IMR-90 (cell line): ENCODE measurements around the gene CHMP4B.

Source experiments
- BHLHE40 ChIP-seq: fragments of 150-350 bp; IDR thresholded peaks from 2 replicates; pipeline ENCODE4 v1.6.1; 2016; ENCODE audit warnings: mild to moderate bottlenecking, low read depth, low read length
- MAFK ChIP-seq: IDR thresholded peaks from 2 replicates; pipeline ENCODE4 v1.6.1; 2012; ENCODE audit warnings: low read depth, low read length, improper control_type of control experiment
- MAZ ChIP-seq: IDR thresholded peaks from 2 replicates; pipeline ENCODE4 v1.6.1; 2012; ENCODE audit warnings: low read depth, mild to moderate bottlenecking, low read length, improper control_type of control experiment, moderate library complexity, borderline replicate concordance
- MXI1 ChIP-seq: IDR thresholded peaks from 2 replicates; pipeline ENCODE4 v1.6.1; 2012; ENCODE audit warnings: low read depth, mild to moderate bottlenecking, low read length, moderate library complexity, borderline replicate concordance
- NFE2L2 ChIP-seq: fragments of 150-350 bp; IDR thresholded peaks from 2 replicates; pipeline ENCODE4 v1.6.1; 2016; ENCODE audit warnings: low read depth, mild to moderate bottlenecking, low read length
- POLR2A ChIP-seq: IDR thresholded peaks from 2 replicates; pipeline ENCODE4 v1.6.1; 2012; ENCODE audit warnings: mild to moderate bottlenecking, low read depth, low read length
- RAD21 ChIP-seq: IDR thresholded peaks from 2 replicates; pipeline ENCODE4 v1.6.1; 2012; ENCODE audit warnings: low read length, improper control_type of control experiment
- RFX5 ChIP-seq: IDR thresholded peaks from 2 replicates; pipeline ENCODE4 v1.8.0; 2012; ENCODE audit warnings: low read depth, mild to moderate bottlenecking, low read length, moderate library complexity
- SMC3 ChIP-seq: fragments of 150-350 bp; IDR thresholded peaks from 2 replicates; pipeline ENCODE4 v1.6.1; 2016; ENCODE audit warnings: low read depth, mild to moderate bottlenecking, antibody characterized with exemption, low read length, moderate library complexity
- TF ChIP-seq, protein P1 (sequence below): fragments of 150-350 bp; IDR thresholded peaks from 2 replicates; pipeline ENCODE4 v1.6.1; 2016; ENCODE audit warnings: low read depth, mild to moderate bottlenecking, low read length, moderate library complexity, borderline replicate concordance
- TF ChIP-seq, protein P2 (sequence below): conservative IDR thresholded peaks from 2 replicates; pipeline ENCODE4 v1.5.1; 2012; ENCODE audit warnings: mild to moderate bottlenecking, low read depth, low read length, improper control_type of control experiment
- TF ChIP-seq, protein P3 (sequence below): fragments of 150-350 bp; IDR thresholded peaks from 2 replicates; pipeline ENCODE4 v1.6.1; 2017; ENCODE audit warnings: mild to moderate bottlenecking, antibody characterized with exemption, low read length, low read depth

DNA sequence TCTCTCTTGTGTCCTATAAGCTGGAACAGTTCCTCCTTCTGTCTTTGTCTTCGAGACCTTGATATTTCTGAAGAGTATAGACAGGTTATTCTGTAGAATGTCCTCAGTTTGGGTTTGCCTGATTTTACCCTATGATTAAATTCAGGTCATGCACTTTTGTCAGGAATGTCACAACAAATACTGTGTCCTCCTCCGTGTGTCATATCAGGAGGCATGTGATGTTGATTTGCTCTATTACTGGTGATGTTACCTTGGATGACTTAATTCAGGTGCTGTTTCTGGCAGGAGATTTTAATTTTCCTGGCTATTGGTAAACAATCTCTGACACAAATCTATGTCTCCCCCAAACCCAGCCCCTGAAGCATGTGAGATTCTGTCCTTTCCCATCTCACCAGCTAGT lies 33.3 kb upstream of the CHMP4B start:
- no peak for TF ChIP-seq POLR2A
- TF ChIP-seq, protein P1, sequence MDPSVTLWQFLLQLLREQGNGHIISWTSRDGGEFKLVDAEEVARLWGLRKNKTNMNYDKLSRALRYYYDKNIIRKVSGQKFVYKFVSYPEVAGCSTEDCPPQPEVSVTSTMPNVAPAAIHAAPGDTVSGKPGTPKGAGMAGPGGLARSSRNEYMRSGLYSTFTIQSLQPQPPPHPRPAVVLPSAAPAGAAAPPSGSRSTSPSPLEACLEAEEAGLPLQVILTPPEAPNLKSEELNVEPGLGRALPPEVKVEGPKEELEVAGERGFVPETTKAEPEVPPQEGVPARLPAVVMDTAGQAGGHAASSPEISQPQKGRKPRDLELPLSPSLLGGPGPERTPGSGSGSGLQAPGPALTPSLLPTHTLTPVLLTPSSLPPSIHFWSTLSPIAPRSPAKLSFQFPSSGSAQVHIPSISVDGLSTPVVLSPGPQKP, result no peak
- TF ChIP-seq, protein P2, sequence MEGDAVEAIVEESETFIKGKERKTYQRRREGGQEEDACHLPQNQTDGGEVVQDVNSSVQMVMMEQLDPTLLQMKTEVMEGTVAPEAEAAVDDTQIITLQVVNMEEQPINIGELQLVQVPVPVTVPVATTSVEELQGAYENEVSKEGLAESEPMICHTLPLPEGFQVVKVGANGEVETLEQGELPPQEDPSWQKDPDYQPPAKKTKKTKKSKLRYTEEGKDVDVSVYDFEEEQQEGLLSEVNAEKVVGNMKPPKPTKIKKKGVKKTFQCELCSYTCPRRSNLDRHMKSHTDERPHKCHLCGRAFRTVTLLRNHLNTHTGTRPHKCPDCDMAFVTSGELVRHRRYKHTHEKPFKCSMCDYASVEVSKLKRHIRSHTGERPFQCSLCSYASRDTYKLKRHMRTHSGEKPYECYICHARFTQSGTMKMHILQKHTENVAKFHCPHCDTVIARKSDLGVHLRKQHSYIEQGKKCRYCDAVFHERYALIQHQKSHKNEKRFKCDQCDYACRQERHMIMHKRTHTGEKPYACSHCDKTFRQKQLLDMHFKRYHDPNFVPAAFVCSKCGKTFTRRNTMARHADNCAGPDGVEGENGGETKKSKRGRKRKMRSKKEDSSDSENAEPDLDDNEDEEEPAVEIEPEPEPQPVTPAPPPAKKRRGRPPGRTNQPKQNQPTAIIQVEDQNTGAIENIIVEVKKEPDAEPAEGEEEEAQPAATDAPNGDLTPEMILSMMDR, result no peak
- TF ChIP-seq NFE2L2, result no peak
- TF ChIP-seq RAD21, result no peak
- TF ChIP-seq MAZ, result no peak
- no peak for TF ChIP-seq SMC3
- no peak for TF ChIP-seq MAFK
- TF ChIP-seq, protein P3, sequence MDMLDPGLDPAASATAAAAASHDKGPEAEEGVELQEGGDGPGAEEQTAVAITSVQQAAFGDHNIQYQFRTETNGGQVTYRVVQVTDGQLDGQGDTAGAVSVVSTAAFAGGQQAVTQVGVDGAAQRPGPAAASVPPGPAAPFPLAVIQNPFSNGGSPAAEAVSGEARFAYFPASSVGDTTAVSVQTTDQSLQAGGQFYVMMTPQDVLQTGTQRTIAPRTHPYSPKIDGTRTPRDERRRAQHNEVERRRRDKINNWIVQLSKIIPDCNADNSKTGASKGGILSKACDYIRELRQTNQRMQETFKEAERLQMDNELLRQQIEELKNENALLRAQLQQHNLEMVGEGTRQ, result no peak
- TF ChIP-seq MXI1, result no peak
- TF ChIP-seq BHLHE40, result no peak
- no peak for TF ChIP-seq RFX5
